Body of pancreas (tissue), 4 donors: ENCODE measurements around the gene USP47.
A peak's percentile ranks its signal among the peaks of the same experiment; 100 is the strongest.

ENCODE experiments used
- CTCF ChIP-seq, 7 experiments: fragments of 450-650 bp in 4 of 7; fragments of 200-600 bp in 3 of 7; sonication (generic) in 3 of 7; IDR thresholded peaks; one replicate each; pipeline ENCODE4 v1.5.1; 2016 to 2019; ENCODE audit warnings: antibody characterized with exemption in 7 of 7
- POLR2A ChIP-seq, 3 donors: fragments of 450-650 bp; IDR thresholded peaks; one replicate each; pipeline ENCODE4 v1.6.1; 2016; ENCODE audit warnings: antibody characterized with exemption in 3 of 3, mild to moderate bottlenecking in 2 of 3

GRCh38 chr11:11842421-11843008 is 743 bp downstream of the USP47 start:
- TF ChIP-seq CTCF (IDR thresholded peaks at IDR 0.05) = no peak
- TF ChIP-seq POLR2A (IDR thresholded peaks at IDR 0.05) = peak in 1 of 3 donors; percentile 23
